Measurements from ENCODE around the gene GRIA1. TPM values are rescaled to one million over a fixed set of nuclear protein-coding genes. Genes with fewer than 3 reads are reported as not detected.
"Not testable (repeated sequence)": the region's sequence is repeated elsewhere in the genome, so short reads cannot be mapped to it uniquely, and the experiment has no call there.

GRIA1 gene
- total RNA-seq, 4 donors from 2014 or later = 0.48 to 1.00 TPM; not detected in 2

DNA sequence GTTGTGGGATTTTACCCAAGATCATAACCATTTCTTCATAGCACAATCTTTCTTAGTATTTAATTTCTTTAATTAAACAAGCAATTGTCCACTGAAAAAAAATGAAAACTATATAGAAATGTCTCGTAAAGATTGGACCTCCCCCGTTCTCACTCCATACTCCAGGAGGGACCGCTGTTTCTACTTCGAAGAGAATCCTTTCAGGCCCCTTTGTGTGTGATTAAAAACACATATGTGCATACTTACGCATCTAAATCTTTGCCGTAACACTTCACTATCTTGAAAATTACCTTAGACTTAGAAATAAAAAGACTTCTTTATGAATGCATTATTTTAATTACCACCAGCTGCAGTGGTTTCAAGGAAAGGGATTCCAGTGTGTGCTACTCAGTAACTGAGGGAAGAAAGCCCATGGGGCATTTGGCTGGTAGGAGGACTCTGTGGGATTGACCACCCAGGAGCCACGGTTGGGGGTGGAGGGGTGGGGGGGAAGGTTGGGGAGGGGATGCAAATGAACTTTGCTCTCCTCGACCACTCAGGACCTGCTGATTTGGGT is 339.1 kb downstream of the GRIA1 start:
- in situ Hi-C loops (cut with MboI; ENCODE audit: low pct_ligation_motif_present in 1 of 4, low pct_unique_long_range_greater_than_20kb in 1 of 4, low sequenced_read_pairs in 3 of 4) (no loop called here), intact Hi-C loops (cut with DNase I; ENCODE audit: low total_unique reads) (no loop called here)
- WGBS, 2 donors (ENCODE audit: low coverage in 1 of 2) = 64 to 75% methylated on average over 7 to 8 of the region's 8 CpGs
- Histone ChIP-seq H3K27ac (no peak overlapping the region), H3K27me3 (no peaks in the 10 kb centered on the region), H3K4me3 (no peak overlapping the region), H3K36me3 (no peaks in the 10 kb centered on the region), H3K9me3 (no peaks in the 10 kb centered on the region), H3K4me1 (no peaks in the 10 kb centered on the region)
- no peak for DNase-seq
- TF ChIP-seq, protein P1, sequence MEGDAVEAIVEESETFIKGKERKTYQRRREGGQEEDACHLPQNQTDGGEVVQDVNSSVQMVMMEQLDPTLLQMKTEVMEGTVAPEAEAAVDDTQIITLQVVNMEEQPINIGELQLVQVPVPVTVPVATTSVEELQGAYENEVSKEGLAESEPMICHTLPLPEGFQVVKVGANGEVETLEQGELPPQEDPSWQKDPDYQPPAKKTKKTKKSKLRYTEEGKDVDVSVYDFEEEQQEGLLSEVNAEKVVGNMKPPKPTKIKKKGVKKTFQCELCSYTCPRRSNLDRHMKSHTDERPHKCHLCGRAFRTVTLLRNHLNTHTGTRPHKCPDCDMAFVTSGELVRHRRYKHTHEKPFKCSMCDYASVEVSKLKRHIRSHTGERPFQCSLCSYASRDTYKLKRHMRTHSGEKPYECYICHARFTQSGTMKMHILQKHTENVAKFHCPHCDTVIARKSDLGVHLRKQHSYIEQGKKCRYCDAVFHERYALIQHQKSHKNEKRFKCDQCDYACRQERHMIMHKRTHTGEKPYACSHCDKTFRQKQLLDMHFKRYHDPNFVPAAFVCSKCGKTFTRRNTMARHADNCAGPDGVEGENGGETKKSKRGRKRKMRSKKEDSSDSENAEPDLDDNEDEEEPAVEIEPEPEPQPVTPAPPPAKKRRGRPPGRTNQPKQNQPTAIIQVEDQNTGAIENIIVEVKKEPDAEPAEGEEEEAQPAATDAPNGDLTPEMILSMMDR (IDR thresholded peaks at IDR 0.05) = no peak
- no peak for TF ChIP-seq POLR2A (IDR thresholded peaks at IDR 0.05)
- no peak for TF ChIP-seq POLR2AphosphoS5 (IDR thresholded peaks at IDR 0.05)
- TF ChIP-seq EP300 (IDR thresholded peaks at IDR 0.05; ENCODE audit: low read depth) = no peak

DNA sequence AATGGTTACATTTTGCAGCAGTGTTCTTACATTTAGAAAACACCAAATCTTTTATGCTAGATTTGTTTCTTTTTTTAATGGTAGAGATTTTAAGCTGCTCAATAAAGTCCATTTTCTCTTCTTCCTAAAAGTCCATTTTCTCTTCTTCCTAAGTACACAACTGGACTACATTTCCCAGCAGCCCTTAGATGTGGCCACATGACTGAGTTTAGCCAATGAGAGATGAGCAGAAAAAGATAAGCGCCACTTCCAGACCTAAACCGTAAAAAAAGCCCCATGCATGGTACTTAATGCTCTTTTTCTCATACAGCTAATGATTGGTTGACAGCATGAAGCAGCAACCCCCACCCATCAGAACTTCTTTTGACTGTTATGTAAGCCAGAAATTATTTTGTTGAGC is 341.5 kb downstream of the GRIA1 start:
- WGBS, 2 donors (ENCODE audit: low coverage in 1 of 2) = 54 to 60% methylated on average over 2 of the region's 2 CpGs
- Histone ChIP-seq H3K9me3 (no peaks in the 10 kb centered on the region), H3K36me3 (no peaks in the 10 kb centered on the region), H3K4me3 (no peak overlapping the region), H3K27ac (no peak overlapping the region), H3K27me3 (no peaks in the 10 kb centered on the region), H3K4me1 (no peaks in the 10 kb centered on the region)
- DNase-seq = no peak
- TF ChIP-seq, protein P1 (IDR thresholded peaks at IDR 0.05) = no peak
- intact Hi-C loops (cut with DNase I; ENCODE audit: low total_unique reads) (no loop called here), in situ Hi-C loops (cut with MboI; ENCODE audit: low pct_ligation_motif_present in 1 of 4, low pct_unique_long_range_greater_than_20kb in 1 of 4, low sequenced_read_pairs in 3 of 4) (no loop called here)

DNA sequence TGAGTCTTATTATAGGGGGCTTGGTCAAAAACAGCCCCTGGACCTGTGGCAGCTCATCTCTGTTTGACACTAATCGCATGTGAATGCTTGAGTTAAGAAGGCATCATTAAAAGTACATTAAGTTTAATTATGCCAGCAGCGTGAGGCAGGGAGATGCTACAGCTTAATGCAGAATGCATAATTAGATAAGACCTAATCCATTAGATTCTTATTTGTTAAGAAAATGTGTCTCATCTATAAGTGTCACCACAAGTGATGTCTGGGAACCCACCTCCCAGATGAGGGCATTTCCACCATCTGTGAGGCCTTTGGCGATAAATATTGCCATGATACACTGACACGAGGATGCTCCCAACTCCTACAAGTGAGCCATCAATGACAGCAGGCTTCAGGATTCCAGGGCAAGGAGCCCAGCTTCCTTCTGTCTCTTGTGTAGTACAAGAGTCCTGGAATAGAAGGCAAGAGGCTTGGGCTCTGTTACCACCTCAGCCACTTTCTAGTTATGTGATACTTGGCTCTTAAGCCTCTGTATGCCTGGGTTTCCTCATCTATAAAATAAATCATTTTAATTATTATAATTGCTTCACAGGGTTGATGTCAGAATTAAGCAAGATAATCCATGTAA is 345.5 kb downstream of the GRIA1 start:
- Histone ChIP-seq H3K9me3 (no peaks in the 10 kb centered on the region), H3K4me1 (no peaks in the 10 kb centered on the region), H3K27me3 (no peaks in the 10 kb centered on the region), H3K36me3 (no peaks in the 10 kb centered on the region), H3K27ac (no peak overlapping the region), H3K4me3 (no peak overlapping the region)
- TF ChIP-seq POLR2AphosphoS5 (IDR thresholded peaks at IDR 0.05) = no peak
- no peak for TF ChIP-seq EP300 (IDR thresholded peaks at IDR 0.05; ENCODE audit: low read depth)
- TF ChIP-seq POLR2A (IDR thresholded peaks at IDR 0.05) = no peak
- TF ChIP-seq, protein P1 (IDR thresholded peaks at IDR 0.05) = no peak
- in situ Hi-C loops (cut with MboI; ENCODE audit: low pct_ligation_motif_present in 1 of 4, low pct_unique_long_range_greater_than_20kb in 1 of 4, low sequenced_read_pairs in 3 of 4) (no loop called here), intact Hi-C loops (cut with DNase I; ENCODE audit: low total_unique reads) (no loop called here)
- no peak for DNase-seq
- 75 to 100% methylated on average over 2 to 4 of the region's 4 CpGs for WGBS, 2 donors (ENCODE audit: low coverage in 1 of 2)

DNA sequence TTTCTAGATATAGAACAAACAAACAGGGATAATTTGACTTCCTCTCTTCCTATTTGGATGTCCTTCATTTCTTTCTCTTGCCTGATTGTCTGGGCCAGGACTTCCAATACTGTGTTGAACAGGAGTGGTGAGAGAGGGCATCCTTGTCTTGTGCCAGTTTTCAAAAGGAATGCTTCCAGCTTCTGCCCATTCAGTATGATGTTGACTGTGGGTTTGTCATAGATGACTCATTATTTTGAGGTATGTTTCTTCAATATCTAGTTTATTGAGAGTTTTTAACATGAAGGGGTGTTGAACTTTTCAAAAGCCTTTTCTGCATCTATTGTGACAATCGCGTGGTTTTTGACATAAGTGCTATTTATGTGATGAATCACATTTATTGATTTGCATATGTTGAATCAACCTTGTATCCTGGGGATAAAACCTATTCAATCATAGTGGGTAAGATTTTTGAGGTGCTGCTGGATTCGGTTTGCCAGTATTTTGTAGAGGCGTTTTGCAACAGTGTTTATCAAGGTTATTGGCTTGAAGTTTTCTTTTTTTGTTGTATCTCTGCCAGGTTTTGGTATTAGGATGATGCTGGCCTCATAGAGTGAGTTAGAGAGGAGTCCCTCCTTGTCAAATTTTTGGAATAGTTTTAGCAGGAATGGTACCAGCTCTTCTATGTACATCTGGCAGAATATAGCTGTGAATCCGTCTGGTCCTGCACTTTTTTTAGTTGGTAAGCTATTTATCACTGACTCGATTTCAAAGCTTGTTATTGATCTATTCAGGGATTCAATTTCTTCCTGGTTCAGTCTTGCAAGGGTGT is 359.0 kb downstream of the GRIA1 start:
- H3K4me3 ChIP-seq; H3K4me1 ChIP-seq; DNase-seq; H3K27me3 ChIP-seq; intact Hi-C loops (cut with DNase I; ENCODE audit: low total_unique reads); H3K27ac ChIP-seq; H3K9me3 ChIP-seq; H3K36me3 ChIP-seq; in situ Hi-C loops (cut with MboI; ENCODE audit: low pct_ligation_motif_present in 1 of 4, low pct_unique_long_range_greater_than_20kb in 1 of 4, low sequenced_read_pairs in 3 of 4): not testable (repeated sequence)
- 73 to 78% methylated on average over 6 of the region's 6 CpGs for WGBS, 2 donors (ENCODE audit: low coverage in 1 of 2)

Measured in transverse colon (tissue), 4 donors.